Measurements from ENCODE around the gene IGFN1.
A peak's percentile ranks its signal among the peaks of the same experiment; 100 is the strongest.

Gene IGFN1

GRCh38 chr1:201205036-201205435 is 14.4 kb downstream of the IGFN1 start:
- Histone ChIP-seq H3K27ac (no peak overlapping the region), H3K9me3 (ENCODE audit: severe bottlenecking) (no peaks in the 10 kb centered on the region), H3K4me3 (ENCODE audit: low read depth, low read length) (no peak overlapping the region), H3K27me3 (ENCODE audit: insufficient read depth, low read depth, severe bottlenecking) (no peaks in the 10 kb centered on the region), H3K36me3 (no peaks in the 10 kb centered on the region)
- no peak for DNase-seq
- TF ChIP-seq CTCF (IDR thresholded peaks at IDR 0.05; ENCODE audit: low read depth, low read length) = no peak

- DNase-seq = no peak
- Histone ChIP-seq H3K27ac (no peak overlapping the region), H3K9me3 (ENCODE audit: severe bottlenecking) (no peaks in the 10 kb centered on the region), H3K36me3 (no peaks in the 10 kb centered on the region), H3K27me3 (ENCODE audit: insufficient read depth, low read depth, severe bottlenecking) (no peaks in the 10 kb centered on the region), H3K4me3 (ENCODE audit: low read depth, low read length) (no peak overlapping the region)
- TF ChIP-seq CTCF (IDR thresholded peaks at IDR 0.05; ENCODE audit: low read depth, low read length) = no peak
Measured at GRCh38 chr1:201206176-201206575, 15.6 kb downstream of the IGFN1 start.

GRCh38 chr1:201207046-201207445 is 16.4 kb downstream of the IGFN1 start:
- Histone ChIP-seq H3K27me3 (ENCODE audit: insufficient read depth, low read depth, severe bottlenecking) (no peaks in the 10 kb centered on the region), H3K4me3 (ENCODE audit: low read depth, low read length) (no peak overlapping the region), H3K36me3 (no peaks in the 10 kb centered on the region), H3K9me3 (ENCODE audit: severe bottlenecking) (no peaks in the 10 kb centered on the region), H3K27ac (no peak overlapping the region)
- DNase-seq = no peak
- TF ChIP-seq CTCF (IDR thresholded peaks at IDR 0.05; ENCODE audit: low read depth, low read length) = no peak

GRCh38 chr1:201208236-201208635 is 17.6 kb downstream of the IGFN1 start:
- DNase-seq = no peak
- H3K27ac ChIP-seq = no peak overlapping the region
- H3K36me3 ChIP-seq = no peaks in the 10 kb centered on the region
- H3K9me3 ChIP-seq (ENCODE audit: severe bottlenecking) = no peaks in the 10 kb centered on the region
- no peaks in the 10 kb centered on the region for H3K27me3 ChIP-seq (ENCODE audit: insufficient read depth, low read depth, severe bottlenecking)
- no peak overlapping the region for H3K4me3 ChIP-seq (ENCODE audit: low read depth, low read length)
- no peak for TF ChIP-seq CTCF (IDR thresholded peaks at IDR 0.05; ENCODE audit: low read depth, low read length)

- Histone ChIP-seq H3K4me3 (ENCODE audit: low read depth, low read length) (no peak overlapping the region), H3K27me3 (ENCODE audit: insufficient read depth, low read depth, severe bottlenecking) (no peaks in the 10 kb centered on the region), H3K27ac (no peak overlapping the region), H3K9me3 (ENCODE audit: severe bottlenecking) (no peaks in the 10 kb centered on the region), H3K36me3 (0 out of 2 replicates have a peak, but pooled peaks cover 2% of the 10 kb centered on the region)
- peak; percentile 8 for DNase-seq
- no peak for TF ChIP-seq CTCF (IDR thresholded peaks at IDR 0.05; ENCODE audit: low read depth, low read length)
Measured at GRCh38 chr1:201212056-201212455, 21.4 kb downstream of the IGFN1 start.

GRCh38 chr1:201212461-201213055 is 21.9 kb downstream of the IGFN1 start:
- no peak overlapping the region for H3K27ac ChIP-seq
- peak; percentile 10 for DNase-seq
- H3K9me3 ChIP-seq (ENCODE audit: severe bottlenecking) = no peaks in the 10 kb centered on the region
- no peak for TF ChIP-seq CTCF (IDR thresholded peaks at IDR 0.05; ENCODE audit: low read depth, low read length)
- H3K4me3 ChIP-seq (ENCODE audit: low read depth, low read length) = no peak overlapping the region
- H3K36me3 ChIP-seq = 0 out of 2 replicates have a peak, but pooled peaks cover 2% of the 10 kb centered on the region
- no peaks in the 10 kb centered on the region for H3K27me3 ChIP-seq (ENCODE audit: insufficient read depth, low read depth, severe bottlenecking)

Measured in WERI-Rb-1 (cell line).